GM12865 (cell line): ENCODE measurements around the gene PAX2.

Experiments
- DNase-seq: peaks from one replicate; pipeline ENCODE4 v3.0.0; 2010; ENCODE audit warnings: low read depth
- H3K4me3 ChIP-seq: 2 replicates; pipeline ENCODE4 v1.5.1; 2011; ENCODE audit warnings: mild to moderate bottlenecking, low read depth, low read length, control low read depth
- TF ChIP-seq, protein P1 (sequence below): IDR thresholded peaks from 2 replicates; pipeline ENCODE4 v1.5.1; 2011; ENCODE audit warnings: low read length, control low read depth, low read depth, inconsistent platforms; ENCODE audit not compliant: insufficient read depth; ENCODE audit errors: missing control alignments

Gene PAX2

DNA sequence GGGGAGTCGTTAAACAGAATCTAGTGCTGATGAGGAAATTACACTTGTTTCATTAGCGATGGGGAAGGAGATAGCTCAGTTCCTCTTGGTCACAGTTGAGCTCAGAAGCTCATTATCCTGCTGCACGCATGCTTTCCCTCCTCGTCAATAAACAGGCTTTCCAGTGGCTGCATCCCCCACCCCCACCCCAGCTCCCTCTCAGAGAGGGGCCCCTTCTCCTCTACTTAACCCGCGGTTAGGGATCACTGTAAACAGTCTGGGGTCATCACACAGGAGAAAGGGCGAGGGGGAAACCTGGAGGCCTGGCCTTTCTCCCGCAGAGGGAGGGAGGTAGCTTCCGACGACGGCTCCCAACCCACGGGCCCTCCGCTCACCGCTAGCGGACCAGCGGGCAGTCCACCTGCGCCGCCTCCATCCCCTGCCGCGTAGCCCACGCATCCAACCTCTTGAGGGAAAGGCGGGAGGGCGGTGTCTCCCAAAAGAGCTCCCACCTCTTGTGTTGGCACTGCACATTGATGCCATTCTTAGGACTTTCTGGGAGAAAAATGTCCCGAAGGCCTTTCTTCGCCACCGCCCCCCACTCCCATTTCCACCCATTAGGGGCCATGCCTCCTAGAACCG, 80.8 kb downstream of the PAX2 start:
- no peak overlapping the region for H3K4me3 ChIP-seq
- TF ChIP-seq, protein P1, sequence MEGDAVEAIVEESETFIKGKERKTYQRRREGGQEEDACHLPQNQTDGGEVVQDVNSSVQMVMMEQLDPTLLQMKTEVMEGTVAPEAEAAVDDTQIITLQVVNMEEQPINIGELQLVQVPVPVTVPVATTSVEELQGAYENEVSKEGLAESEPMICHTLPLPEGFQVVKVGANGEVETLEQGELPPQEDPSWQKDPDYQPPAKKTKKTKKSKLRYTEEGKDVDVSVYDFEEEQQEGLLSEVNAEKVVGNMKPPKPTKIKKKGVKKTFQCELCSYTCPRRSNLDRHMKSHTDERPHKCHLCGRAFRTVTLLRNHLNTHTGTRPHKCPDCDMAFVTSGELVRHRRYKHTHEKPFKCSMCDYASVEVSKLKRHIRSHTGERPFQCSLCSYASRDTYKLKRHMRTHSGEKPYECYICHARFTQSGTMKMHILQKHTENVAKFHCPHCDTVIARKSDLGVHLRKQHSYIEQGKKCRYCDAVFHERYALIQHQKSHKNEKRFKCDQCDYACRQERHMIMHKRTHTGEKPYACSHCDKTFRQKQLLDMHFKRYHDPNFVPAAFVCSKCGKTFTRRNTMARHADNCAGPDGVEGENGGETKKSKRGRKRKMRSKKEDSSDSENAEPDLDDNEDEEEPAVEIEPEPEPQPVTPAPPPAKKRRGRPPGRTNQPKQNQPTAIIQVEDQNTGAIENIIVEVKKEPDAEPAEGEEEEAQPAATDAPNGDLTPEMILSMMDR: no peak
- DNase-seq: no peak

DNA sequence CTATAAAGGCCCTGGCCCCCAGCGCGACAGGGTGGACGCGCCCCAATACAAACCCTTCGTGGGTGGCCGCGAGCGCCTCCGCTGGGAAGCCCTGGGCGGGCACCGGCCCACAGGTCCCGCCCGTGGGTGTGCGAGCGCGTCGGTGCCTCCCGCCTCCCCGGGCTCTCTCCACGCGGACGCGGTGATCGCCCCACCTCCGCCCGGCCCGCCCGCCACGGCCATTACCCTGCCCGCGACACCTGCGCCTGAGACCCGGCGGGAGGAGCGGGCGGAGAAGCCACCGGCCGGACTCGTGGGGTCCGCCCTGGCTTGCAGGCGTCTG, 81.2 kb downstream of the PAX2 start:
- DNase-seq: no peak
- TF ChIP-seq, protein P1: no peak
- H3K4me3 ChIP-seq: no peak overlapping the region

DNA sequence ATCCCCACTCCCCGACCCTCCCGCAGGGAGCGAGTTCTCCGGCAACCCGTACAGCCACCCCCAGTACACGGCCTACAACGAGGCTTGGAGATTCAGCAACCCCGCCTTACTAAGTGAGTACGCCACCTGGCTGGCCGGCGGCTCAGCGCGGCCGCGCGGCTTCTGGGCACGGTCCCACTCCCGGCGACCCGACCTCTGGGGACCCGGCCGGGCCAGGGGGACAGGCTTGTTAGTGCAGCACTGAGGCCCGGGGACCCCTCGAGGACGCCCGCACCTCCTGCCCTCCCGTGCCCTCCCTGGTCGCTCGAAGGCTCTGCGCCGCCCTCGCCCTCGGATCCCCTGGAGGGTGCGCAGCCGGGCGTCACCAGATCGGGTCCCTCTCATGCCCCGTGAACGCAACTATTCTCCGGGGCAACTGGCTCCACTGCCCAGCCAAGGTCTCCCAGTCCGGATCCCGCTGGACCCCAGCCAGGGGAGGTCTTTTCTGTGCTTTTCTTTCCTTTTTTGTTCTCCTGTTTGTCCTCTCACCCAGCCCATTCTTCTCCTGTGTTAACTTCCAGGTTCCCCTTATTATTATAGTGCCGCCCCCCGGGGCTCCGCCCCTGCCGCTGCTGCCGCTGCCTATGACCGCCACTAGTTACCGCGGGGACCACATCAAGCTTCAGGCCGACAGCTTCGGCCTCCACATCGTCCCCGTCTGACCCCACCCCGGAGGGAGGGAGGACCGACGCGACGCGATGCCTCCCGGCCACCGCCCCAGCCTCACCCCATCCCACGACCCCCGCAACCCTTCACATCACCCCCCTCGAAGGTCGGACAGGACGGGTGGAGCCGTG, 81.8 kb downstream of the PAX2 start:
- TF ChIP-seq, protein P1: no peak
- no peak overlapping the region for H3K4me3 ChIP-seq
- DNase-seq: no peak

DNA sequence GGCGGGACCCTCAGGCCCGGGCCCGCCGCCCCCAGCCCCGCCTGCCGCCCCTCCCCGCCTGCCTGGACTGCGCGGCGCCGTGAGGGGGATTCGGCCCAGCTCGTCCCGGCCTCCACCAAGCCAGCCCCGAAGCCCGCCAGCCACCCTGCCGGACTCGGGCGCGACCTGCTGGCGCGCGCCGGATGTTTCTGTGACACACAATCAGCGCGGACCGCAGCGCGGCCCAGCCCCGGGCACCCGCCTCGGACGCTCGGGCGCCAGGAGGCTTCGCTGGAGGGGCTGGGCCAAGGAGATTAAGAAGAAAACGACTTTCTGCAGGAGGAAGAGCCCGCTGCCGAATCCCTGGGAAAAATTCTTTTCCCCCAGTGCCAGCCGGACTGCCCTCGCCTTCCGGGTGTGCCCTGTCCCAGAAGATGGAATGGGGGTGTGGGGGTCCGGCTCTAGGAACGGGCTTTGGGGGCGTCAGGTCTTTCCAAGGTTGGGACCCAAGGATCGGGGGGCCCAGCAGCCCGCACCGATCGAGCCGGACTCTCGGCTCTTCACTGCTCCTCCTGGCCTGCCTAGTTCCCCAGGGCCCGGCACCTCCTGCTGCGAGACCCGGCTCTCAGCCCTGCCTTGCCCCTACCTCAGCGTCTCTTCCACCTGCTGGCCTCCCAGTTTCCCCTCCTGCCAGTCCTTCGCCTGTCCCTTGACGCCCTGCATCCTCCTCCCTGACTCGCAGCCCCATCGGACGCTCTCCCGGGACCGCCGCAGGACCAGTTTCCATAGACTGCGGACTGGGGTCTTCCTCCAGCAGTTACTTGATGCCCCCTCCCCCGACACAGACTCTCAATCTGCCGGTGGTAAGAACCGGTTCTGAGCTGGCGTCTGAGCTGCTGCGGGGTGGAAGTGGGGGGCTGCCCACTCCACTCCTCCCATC, 82.7 kb downstream of the PAX2 start:
- peak; percentile 27 for DNase-seq
- no peak overlapping the region for H3K4me3 ChIP-seq
- TF ChIP-seq, protein P1: peak; percentile 19

DNA sequence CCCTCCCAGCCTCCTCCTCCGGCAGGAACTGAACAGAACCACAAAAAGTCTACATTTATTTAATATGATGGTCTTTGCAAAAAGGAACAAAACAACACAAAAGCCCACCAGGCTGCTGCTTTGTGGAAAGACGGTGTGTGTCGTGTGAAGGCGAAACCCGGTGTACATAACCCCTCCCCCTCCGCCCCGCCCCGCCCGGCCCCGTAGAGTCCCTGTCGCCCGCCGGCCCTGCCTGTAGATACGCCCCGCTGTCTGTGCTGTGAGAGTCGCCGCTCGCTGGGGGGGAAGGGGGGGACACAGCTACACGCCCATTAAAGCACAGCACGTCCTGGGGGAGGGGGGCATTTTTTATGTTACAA, 83.3 kb downstream of the PAX2 start:
- TF ChIP-seq, protein P1: no peak
- no peak overlapping the region for H3K4me3 ChIP-seq

DNA sequence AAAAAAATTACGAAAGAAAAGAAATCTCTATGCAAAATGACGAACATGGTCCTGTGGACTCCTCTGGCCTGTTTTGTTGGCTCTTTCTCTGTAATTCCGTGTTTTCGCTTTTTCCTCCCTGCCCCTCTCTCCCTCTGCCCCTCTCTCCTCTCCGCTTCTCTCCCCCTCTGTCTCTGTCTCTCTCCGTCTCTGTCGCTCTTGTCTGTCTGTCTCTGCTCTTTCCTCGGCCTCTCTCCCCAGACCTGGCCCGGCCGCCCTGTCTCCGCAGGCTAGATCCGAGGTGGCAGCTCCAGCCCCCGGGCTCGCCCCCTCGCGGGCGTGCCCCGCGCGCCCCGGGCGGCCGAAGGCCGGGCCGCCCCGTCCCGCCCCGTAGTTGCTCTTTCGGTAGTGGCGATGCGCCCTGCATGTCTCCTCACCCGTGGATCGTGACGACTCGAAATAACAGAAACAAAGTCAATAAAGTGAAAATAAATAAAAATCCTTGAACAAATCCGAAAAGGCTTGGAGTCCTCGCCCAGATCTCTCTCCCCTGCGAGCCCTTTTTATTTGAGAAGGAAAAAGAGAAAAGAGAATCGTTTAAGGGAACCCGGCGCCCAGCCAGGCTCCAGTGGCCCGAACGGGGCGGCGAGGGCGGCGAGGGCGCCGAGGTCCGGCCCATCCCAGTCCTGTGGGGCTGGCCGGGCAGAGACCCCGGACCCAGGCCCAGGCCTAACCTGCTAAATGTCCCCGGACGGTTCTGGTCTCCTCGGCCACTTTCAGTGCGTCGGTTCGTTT, 83.9 kb downstream of the PAX2 start:
- no peak overlapping the region for H3K4me3 ChIP-seq
- no peak for DNase-seq
- TF ChIP-seq, protein P1: no peak

More for the DNA sequence above, 83.3 kb downstream of the PAX2 start:
- peak; percentile 14 for DNase-seq
